Measurements from ENCODE around the gene IP6K3.

- TF ChIP-seq POLR2AphosphoS5 (IDR thresholded peaks at IDR 0.05; ENCODE audit: borderline replicate concordance, low read depth, low read length) (no peak), EZH2 (IDR thresholded peaks at IDR 0.05) (no peak)
Observed at GRCh38 chr6:33769248-33769821, 22.6 kb upstream of the IP6K3 start.
